B cell (primary cell): ENCODE data around the gene TP53I3.

ENCODE experiments used
- CTCF ChIP-seq: fragments of 200-600 bp; IDR thresholded peaks from one replicate; pipeline ENCODE4 v1.8.0; 2022; ENCODE audit warnings: antibody characterized with exemption, mild to moderate bottlenecking
- EZH2 ChIP-seq: IDR thresholded peaks from 2 replicates; pipeline ENCODE4 v1.6.1; 2012; ENCODE audit warnings: borderline replicate concordance, low read depth, mild to moderate bottlenecking, moderate library complexity, low read length; ENCODE audit not compliant: insufficient read depth, poor library complexity, severe bottlenecking

GRCh38 chr2:24073816-24074215 is 10.8 kb downstream of the TP53I3 start:
- TF ChIP-seq CTCF (no peak), EZH2 (no peak)
